Right cardiac atrium (tissue), 5 donors: ENCODE measurements around the gene DHX9. TPM values are rescaled to one million over a fixed set of nuclear protein-coding genes. Genes with fewer than 3 reads are reported as not detected.

ENCODE experiments used
- ATAC-seq, 2 donors: fragments of 200-7000 bp; cut with Tn5 transposase; one replicate each; pipeline versions ENCODE4 v1.8.0 to v1.9.1; 2020; ENCODE audit warnings: moderate library complexity in 2 of 2, mild to moderate bottlenecking in 1 of 2
- DNase-seq, 3 donors: peaks; one replicate each; pipeline ENCODE4 v3.0.0-alpha.2; 2020
- H3K27ac ChIP-seq: one replicate; pipeline ENCODE4 v1.5.1; 2013; ENCODE audit warnings: mild to moderate bottlenecking, low read length, control low read depth, moderate library complexity
- H3K27me3 ChIP-seq: one replicate; pipeline ENCODE4 v1.6.1; 2013; ENCODE audit not compliant: control insufficient read depth, insufficient read depth
- H3K4me1 ChIP-seq: one replicate; pipeline ENCODE4 v1.6.1; 2013; ENCODE audit warnings: low read length; ENCODE audit not compliant: control insufficient read depth, insufficient read depth
- H3K4me3 ChIP-seq: one replicate; pipeline ENCODE4 v1.5.1; 2013; ENCODE audit warnings: low read length, control low read depth
- H3K9me3 ChIP-seq: one replicate; pipeline ENCODE4 v1.6.1; 2013; ENCODE audit warnings: low read length; ENCODE audit not compliant: control insufficient read depth
- intact Hi-C, 4 donors: fragments of 100-400 bp; cut with DNase I; formaldehyde crosslinking; loops; one replicate each; pipeline versions ENCODE4 v1.11.0 to v1.14.0; 2022 to 2023
- polyA plus RNA-seq: library from polyadenylated mRNA; stranded (reverse); fragments of 200-250 nt; gene quantifications from one replicate; pipeline ENCODE4 v1.2.3, GENCODE V29; 2013
- total RNA-seq, 4 donors: library from RNA; stranded (reverse); fragmentation: NEBNext Ultra II Directional; extraction: Animal tissue kit (Norgen Biotek cat#: 25700); gene quantifications; one replicate each; pipeline ENCODE4 v1.2.1, GENCODE V29; 2021
- donor health status: healthy with polysubstance abuse.
- donor health status: DM: no; HTN: yes; CAD: no.
- donor health status: DM: no; HTN: no; CAD: no.
- donor health status: DM: no; HTN: yes; CAD: no; lungs with severe emphysema.
- donor health status: DM: yes; HTN: yes; CAD: no.

The DHX9 gene
- total and polyA plus RNA-seq, 5 donors = 41.3 to 94.7 (median 71.2) TPM

GRCh38 chr1:182935716-182936115 lies 96.6 kb downstream of the DHX9 start:
- no peaks in the 10 kb centered on the region for H3K4me1 ChIP-seq
- H3K27me3 ChIP-seq = no peaks in the 10 kb centered on the region
- ATAC-seq = no peak
- H3K9me3 ChIP-seq = no peaks in the 10 kb centered on the region
- H3K27ac ChIP-seq = no peak overlapping the region
- H3K4me3 ChIP-seq = no peak overlapping the region
- DNase-seq = no peak
- intact Hi-C loops = no loop called here

Other genes starting within 250 kb of the DHX9 start
- gene RGS16, start 235.0 kb upstream of the DHX9 start, total RNA-seq = 1 to 10 TPM in 1 of 4 donors, under 1 TPM in 3; 0.47 to 1.3 (median 0.72) TPM
- 2.1 TPM for gene RGS16, start 235.0 kb upstream of the DHX9 start, polyA plus RNA-seq
- gene RGS8, start 154.8 kb upstream of the DHX9 start, total RNA-seq = under 1 TPM in 1 of 4 donors, not detected in 3; 0.33 TPM
- gene RGS8, start 154.8 kb upstream of the DHX9 start, polyA plus RNA-seq = 0.02 TPM
- gene NPL, start 49.6 kb upstream of the DHX9 start, total RNA-seq = 1 to 10 TPM; 5.8 to 9.6 (median 9.4) TPM
- gene NPL, start 49.6 kb upstream of the DHX9 start, polyA plus RNA-seq = 3.2 TPM
- not detected for gene SHCBP1L, start 113.8 kb downstream of the DHX9 start, total RNA-seq
- 0.14 TPM for gene SHCBP1L, start 113.8 kb downstream of the DHX9 start, polyA plus RNA-seq
- gene LAMC1, start 184.1 kb downstream of the DHX9 start, total RNA-seq = 100 to 1,000 TPM in 2 of 4 donors, 10 to 100 TPM in 2; 87.1 to 130 (median 112) TPM
- gene LAMC1, start 184.1 kb downstream of the DHX9 start, polyA plus RNA-seq = 40.3 TPM